ENCODE measurements around the gene GPSM1.
"Not testable (repeated sequence)": the region's sequence is repeated elsewhere in the genome, so short reads cannot be mapped to it uniquely, and the experiment has no call there.

The GPSM1 gene

DNA sequence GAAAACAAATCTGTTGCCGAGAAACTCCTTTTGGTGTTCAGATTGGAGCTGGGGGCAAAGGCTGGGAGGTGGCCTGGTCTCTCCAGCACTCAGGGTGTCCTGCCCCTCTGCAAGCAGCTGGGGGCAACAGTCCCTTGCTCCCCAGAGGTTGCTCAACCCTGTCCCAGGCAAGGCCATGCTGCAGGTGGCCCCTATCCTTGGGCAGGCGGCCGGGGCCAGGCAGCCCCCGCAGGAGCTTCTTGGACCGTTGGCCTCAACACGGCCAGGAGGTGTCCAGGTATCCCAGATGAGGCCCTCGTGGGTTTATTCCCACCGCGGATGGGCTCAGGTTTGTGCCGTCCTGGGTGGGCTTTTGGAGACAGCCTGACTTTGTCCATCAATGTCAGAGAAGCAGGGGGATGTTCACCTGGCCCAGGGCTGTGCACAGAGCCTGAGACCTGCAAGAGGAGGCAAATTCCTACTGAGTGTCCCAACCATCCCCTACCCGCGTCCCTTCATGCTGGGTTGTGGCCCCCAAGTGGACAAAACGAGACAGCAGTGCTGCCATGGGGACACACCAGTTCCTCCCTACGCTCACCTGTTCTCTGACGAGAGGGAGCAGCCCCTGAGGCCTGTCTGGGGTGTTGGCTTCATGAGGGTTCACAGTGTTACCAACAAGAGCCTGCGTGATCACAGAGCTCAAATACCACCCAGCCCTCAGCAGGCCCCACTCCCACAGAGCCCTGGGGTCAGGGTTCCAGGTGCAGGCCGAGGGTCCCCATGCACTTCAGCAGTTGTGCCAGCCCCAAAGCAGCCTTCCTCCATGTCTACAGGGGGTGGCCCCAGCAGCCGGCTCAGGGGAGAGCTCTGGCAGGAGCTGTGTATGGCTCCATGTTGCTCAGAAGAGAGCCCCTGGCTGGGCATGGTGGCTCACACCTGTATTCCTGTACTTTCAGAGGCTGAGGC, 14.0 kb upstream of the GPSM1 start:
- FAIRE-seq, result no peak
- TF ChIP-seq POLR2A (IDR thresholded peaks at IDR 0.05; ENCODE audit: low read depth, low read length), result no peak

DNA sequence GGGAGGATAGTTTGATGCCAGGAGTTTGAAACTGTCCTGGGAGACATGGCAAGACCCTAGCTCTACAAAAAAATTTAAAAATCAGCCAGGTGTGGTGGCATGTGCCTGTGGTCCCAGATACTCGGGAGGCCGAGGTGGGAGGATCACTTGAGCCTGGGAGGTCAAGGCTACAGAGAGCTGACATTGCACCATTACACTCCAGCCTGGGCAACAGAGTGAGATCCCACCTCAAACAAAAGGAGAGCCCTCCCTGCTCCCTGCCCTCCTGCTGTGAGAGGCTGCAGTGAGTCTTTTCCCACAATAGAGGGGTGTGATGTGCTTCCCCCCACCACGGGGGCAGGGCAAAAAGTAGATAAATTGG, 13.3 kb upstream of the GPSM1 start:
- no peak for FAIRE-seq
- no peak for DNase-seq (ENCODE audit: insufficient read length, low spot score)
- no peak for TF ChIP-seq POLR2A (IDR thresholded peaks at IDR 0.05; ENCODE audit: low read depth, low read length)

More for the DNA sequence above, 14.0 kb upstream of the GPSM1 start:
- DNase-seq (ENCODE audit: insufficient read length, low spot score), result no peak

DNA sequence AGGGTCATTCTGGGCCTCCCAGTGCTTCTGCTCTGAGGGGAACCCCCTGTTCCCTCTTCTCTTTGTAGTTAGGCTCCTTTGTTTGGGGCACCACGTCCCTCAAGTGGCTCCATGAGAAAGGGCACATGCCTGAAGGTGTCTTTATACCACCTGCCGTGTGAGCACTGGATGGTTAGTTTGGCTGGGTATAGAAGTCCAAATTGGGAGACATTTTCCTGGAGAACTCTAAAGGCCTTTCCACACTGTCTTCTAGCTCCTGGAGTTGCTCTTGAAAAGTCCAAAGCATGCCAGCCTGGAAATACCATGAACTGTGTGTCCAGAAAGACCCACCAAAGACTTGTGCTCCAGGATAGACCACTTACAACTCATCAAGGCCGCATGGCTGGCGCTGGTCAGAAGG, 12.4 kb upstream of the GPSM1 start:
- FAIRE-seq, result no peak
- DNase-seq (ENCODE audit: insufficient read length, low spot score), result no peak
- TF ChIP-seq POLR2A (IDR thresholded peaks at IDR 0.05; ENCODE audit: low read depth, low read length), result no peak

DNA sequence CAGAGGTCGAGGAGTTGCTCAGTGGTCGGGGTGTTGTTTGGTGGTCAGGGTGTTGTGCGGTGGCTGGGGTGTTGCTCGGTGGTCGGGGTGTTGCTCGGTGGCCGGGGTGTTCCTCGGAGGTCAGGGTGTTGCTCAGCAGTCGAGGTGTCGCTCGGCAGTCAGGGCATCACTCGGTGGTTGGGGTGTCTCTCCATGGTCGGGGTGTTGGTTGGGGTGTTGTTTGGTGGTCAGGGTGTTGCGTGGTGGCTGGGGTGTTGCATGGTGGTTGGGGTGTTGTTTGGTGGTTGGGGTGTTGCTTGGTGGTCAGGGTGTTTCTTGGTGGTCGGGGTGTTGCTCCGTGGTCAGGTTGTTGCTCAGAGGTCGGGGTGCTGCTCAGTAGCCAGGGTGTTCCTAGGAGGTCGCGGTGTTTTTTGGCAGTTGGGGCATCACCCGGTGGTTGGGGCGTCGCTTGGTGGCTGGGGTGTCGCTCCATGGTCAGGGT, 11.0 kb upstream of the GPSM1 start:
- FAIRE-seq, result no peak
- no peak for TF ChIP-seq POLR2A (IDR thresholded peaks at IDR 0.05; ENCODE audit: low read depth, low read length)
- DNase-seq (ENCODE audit: insufficient read length, low spot score), result no peak

DNA sequence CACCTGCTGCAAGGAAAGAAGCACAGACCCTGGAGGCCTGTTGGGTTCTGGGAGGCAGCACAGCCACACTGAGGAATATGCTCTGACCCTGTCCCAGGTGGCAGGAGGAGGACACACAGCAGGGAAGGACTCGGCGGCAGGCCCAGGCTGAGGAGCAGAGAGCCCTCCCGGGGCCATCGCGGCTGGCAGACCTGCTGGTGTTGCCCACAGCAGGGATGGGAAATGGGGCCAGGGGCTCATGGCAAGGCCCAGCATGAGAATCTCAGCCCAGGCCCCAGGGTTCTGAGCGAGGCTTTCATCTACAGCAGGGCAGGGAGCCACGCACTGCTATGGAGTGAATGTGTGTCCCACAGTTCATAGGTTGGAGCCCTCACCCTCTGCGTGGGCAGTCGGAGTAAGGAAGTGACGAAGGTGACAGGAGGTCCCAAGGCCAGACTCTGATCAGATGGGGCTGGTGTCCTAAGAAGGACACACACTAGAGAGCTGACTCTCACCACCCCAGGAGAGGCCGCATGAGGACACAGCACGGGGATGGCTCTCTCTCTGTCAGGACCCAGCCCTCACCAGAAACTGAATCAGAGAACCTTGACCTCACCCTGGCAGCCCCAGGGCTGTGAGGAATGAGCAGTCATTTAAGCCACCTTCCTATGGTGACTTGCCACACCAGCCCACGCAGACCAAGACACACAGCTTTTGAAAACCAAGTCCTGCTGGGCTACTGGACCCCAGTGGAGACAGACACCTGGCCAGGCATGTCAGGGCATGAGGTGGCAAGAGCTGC, 10.3 kb upstream of the GPSM1 start:
- no peak for FAIRE-seq
- no peak for DNase-seq (ENCODE audit: insufficient read length, low spot score)
- TF ChIP-seq POLR2A (IDR thresholded peaks at IDR 0.05; ENCODE audit: low read depth, low read length), result no peak

DNA sequence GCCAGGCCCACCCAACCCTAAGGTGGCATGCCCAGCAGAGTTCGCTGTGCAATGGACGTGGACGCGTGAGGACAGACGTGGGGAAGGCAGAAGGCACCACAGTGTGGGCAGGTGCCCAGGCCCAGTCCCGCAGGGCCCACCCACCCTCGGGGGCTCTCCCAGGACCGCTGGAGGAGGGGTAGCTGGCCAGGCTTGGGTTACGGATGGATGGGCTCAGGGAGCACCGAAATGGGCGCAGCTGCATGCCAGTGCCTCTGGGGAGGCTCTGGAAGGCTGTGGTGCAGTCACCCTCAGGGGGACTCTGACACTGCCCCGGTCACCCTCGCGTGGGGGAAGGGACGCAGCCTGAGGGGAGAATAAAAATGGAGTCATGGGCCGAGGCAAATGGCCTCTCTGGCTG, 9.6 kb upstream of the GPSM1 start:
- TF ChIP-seq POLR2A (IDR thresholded peaks at IDR 0.05; ENCODE audit: low read depth, low read length), result no peak
- FAIRE-seq, result no peak
- DNase-seq (ENCODE audit: insufficient read length, low spot score), result no peak

DNA sequence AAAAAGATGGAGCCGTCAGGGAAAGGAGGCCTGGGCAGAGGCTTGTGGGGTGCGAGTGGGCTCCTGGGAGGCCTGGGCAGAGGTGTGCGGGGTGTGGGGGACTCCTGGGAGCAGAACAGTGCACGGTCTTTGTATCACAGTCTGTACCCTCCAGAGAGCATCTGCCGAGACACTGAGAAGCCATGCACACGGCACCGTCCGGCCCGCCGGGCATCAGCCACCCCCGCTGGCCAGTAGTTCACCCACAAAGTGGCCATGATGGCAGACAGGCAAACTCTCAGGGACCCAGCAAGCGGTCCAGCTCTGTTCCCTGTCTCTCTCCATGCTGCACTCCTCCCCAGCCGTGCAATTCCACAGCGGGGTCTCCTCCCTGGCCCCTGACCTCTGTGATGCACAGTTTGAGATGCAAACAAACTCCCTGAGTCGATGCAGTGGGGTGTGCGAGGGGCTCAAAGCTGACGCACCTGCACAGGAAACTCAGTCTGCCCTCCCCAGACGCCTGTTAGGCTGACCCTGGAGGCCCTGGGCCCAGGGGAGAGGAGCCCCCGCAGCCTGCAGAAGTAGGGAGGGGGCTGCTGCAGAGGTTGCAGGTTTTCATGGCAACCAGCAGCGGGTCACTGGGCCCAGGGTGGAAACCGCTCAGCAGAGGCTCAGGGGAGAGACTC, 9.1 kb upstream of the GPSM1 start:
- FAIRE-seq (no peak), DNase-seq (ENCODE audit: insufficient read length, low spot score) (no peak)
- TF ChIP-seq POLR2A (IDR thresholded peaks at IDR 0.05; ENCODE audit: low read depth, low read length), result no peak

DNA sequence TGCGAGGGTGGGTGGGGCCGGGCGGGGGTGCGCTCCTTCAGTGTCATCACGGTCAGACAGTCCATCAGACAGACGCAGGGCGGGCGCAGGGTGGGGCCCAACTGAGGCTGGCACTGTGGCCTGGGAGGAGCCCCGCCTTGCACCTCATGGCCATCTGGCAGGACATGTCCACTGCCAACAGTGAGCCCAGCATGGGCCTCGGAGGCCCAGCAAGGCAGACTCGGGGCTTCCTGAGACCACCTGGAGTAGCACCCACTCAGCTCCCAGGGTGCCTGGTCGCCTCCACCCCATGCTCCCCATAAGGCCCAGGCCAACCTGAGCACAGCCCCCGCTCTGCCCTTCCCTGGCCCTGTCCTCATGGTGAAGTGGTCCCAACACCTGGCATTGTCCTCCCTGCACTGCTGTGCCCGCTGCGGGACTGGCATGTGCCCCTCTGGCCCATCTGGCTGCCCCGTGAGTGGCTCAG, 8.5 kb upstream of the GPSM1 start:
- no peak for TF ChIP-seq POLR2A (IDR thresholded peaks at IDR 0.05; ENCODE audit: low read depth, low read length)
- no peak for DNase-seq (ENCODE audit: insufficient read length, low spot score)
- no peak for FAIRE-seq

DNA sequence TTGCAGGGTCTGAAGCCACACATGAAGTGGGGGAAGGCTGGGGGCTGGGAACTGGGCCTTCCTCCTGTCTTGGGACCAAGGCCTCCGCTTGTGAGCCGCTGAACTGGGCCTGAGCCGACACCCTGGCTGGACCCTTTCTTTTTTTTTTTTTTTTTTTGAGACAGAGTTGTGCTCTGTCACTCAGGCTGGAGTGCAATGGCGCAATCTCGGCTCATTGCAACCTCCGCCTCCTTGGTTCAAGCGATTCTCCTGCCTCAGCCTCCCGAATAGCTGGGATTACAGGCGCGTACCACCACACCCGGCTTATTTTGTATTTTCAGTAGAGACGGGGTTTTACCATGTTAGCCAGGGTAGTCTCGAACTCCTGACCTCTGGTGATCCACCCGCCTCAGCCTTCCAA, 8.1 kb upstream of the GPSM1 start:
- DNase-seq (ENCODE audit: insufficient read length, low spot score); FAIRE-seq: not testable (repeated sequence)

DNA sequence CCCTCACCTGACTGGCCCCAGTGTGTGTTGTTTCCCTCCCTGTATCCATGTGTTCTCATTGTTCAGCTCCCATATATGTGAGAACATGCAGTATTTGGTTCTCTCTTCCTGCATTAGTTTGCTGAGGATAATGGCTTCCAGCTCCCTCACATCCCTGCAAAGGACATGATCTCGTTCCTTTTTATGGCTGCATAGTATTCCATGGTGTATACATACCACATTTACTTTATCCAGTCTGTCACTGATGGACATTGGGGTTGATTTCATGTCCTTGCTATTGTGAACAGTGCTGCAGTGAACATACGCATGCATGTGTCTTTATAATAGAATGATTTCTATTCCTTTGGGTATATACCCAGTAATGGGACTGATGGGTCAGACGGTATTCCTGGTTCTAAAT, 7.4 kb upstream of the GPSM1 start:
- not testable (repeated sequence) for FAIRE-seq; DNase-seq (ENCODE audit: insufficient read length, low spot score)

DNA sequence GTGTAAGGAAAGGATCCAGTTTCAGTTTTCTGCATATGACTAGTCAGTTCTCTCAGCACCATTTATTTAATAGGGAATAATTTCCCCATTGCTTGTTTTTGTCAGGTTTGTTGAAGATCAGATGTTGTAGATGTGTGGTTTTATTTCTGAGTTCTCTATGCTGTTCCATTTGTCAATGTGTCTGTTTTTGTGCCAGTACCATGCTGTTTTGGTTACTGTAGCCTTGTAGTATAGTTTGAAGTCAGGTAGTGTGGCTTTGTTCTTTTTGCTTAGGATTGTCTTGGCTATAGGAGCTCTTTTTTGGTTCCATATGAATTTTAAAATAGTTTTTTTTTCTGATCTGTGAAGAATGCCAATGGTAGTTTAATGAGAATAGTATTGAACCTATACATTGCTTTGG, 6.4 kb upstream of the GPSM1 start:
- not testable (repeated sequence) for FAIRE-seq; DNase-seq (ENCODE audit: insufficient read length, low spot score)

DNA sequence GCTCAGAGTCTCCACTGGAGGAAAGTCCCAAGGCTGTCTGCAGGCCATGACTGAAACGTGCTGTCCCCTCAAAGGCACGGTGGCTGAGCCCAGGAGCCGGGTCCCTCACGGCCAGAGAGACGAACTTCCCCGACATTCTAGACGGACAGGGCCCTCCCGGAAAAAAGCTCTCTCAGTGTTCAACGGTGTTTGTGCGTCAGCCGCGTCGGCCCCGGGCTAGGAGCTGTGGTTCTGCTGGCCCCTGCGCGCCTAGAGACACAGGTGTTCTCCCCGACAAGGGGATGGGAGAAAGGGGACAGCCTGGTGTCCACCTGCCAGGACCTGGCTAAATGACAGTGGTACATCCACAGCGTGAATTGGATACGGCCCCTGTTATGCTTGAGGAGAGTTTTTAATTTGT, 5.8 kb upstream of the GPSM1 start:
- DNase-seq (ENCODE audit: insufficient read length, low spot score), result no peak
- no peak for FAIRE-seq
- TF ChIP-seq POLR2A (IDR thresholded peaks at IDR 0.05; ENCODE audit: low read depth, low read length), result no peak

DNA sequence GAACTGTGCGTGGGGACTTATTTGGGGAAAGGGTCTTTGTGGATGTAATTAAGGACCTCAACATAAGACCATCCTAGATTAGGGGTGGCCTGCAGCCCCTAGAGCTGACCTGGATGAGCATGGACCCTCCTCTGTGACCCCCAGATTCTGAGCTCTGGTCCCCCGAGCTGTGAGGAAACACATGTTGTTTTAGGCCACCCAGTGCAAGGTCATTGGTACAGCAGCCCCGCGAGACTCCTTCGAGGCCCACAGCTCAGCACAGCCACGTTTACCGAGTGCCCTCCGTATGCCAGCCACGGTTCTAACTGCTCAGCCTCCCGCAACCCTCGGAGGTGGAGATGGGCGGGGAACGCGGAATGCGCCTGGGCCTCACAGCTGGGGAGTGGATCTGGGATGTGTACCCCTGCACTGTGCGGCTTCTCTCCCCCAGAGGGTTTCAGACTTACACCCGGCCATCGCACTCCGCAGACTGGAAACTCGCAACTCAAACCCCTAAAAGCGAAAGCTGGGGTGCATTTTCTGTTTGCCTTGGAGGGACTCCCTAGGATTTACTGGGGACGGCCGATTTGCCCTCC, 4.5 kb upstream of the GPSM1 start:
- TF ChIP-seq POLR2A (IDR thresholded peaks at IDR 0.05; ENCODE audit: low read depth, low read length), result no peak
- DNase-seq (ENCODE audit: insufficient read length, low spot score) (no peak), FAIRE-seq (no peak)

DNA sequence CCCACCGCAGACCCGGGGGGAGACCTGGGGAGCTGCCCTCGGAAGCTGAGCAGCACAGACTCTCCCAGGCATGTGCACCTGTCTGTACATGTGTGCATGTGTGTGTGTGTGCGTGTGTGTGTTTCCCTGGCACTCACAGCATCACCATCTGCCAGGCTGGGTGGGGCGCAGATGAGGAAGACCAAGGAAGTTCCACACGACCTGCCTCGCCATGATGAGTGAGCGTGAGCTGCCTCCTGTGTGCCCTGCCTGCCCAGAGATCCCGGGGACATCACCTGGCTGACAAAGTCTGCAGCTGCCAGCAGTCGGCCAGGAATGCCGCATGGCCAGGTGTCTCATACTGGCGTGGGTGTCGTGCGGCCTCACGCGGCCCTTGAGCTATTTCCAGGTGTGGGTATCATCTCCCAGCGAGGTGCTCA, 4.0 kb upstream of the GPSM1 start:
- TF ChIP-seq POLR2A (IDR thresholded peaks at IDR 0.05; ENCODE audit: low read depth, low read length), result no peak
- FAIRE-seq (no peak), DNase-seq (ENCODE audit: insufficient read length, low spot score) (no peak)
